NCI-H526 (cell line): ENCODE measurements around the gene ARFIP1.
A peak's percentile ranks its signal among the peaks of the same experiment; 100 is the strongest.
"Not testable (repeated sequence)": the region's sequence is repeated elsewhere in the genome, so short reads cannot be mapped to it uniquely, and the experiment has no call there.

Experiments used
- DNase-seq, 2 experiments: peaks; one replicate each; lab custom pipeline; 2025; lab: John Stamatoyannopoulos, UW

Gene ARFIP1

DNA sequence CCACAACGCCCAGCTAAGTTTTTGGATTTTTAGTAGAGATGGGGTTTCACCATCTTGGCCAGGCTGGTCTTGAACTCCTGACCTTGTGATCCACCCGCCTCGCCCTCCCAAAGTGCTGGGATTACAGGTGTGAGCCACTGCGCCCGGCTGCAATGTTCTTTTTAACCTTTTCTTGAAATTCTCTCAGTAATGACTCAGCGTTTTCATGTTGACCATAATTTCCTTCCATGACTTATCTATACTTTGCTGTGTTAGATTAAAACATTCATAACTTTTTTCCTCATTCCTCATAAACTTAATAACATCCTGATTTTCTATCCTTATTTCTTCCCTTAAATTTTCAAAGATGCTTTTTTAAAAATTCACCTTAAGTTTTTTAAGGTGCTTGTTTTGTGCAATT is 118.4 kb downstream of the ARFIP1 start:
- DNase-seq, result not testable (repeated sequence)

DNA sequence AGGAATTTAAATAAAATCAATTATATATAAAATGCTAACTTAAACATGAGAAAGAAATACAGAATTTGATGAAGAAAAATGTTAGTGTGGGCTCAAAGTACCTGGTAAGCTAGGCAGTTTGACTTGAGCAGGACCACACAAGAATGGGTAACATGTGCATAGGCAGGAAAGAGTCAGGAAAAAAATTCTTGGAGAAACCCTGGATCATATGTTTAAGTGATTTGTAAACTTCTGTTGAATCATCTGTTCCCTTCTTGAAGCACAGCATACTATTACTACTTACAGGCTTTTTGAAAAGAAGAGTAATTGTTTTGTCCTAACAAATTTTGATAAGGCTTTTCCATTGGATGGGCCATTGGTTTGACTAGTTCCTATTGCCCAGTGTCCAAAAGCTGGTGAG is 118.9 kb downstream of the ARFIP1 start:
- no peak for DNase-seq

DNA sequence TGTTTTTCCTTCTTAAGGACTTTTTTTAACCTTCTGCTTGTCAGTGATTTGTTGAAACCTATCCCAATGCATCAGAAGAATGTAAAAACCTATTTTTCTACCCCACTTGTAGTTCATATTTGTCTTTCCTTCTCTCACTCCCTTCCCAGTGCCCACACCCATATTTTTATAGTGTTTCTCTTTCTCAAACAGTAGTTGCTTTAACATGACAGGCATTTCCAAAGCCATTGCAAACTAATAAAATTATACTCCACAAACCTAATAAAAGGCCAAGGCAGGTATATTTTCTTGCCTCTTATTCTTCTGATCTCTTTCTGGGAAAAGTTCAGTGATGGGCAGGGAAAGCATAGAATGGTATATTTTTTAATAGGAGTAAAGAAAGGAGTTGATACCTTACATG is 120.6 kb downstream of the ARFIP1 start:
- DNase-seq, result no peak

DNA sequence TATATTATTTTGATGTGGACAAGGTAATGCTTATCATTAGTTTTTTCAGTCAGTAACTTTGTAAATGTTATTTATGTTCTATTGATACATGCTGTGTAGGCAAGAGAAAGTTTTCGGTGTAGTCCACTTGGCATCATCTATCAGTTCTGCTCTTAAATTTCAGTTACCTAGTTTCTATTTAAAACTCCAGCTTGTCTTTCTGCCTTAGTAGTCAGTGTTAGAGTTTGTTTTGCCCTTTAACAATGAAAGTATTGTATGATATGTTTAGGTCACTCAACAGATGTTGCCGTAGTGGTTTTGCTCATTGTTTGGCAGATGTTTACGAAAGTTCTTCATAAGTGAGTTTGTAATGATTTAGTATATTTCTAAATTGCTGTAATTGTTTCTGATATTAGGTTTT is 121.5 kb downstream of the ARFIP1 start:
- no peak for DNase-seq

DNA sequence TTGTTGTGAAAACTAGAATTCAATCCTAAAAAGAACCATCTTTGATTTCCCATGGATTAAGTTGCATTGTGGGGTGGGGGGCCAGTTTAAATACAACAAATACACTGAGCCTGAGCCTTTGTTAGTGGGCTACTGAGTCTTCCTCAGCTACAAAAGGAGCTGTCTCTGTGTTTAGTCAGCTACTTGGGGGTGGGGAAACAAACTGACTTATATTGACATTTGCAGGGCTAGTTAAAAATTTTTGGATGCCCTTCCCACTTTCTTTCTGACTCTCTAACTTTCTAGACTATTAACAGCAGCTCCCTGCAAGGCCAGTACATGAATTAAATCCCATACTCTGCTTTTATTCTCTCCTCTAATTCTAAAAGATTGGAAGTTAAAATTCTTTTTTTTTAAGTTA is 123.9 kb downstream of the ARFIP1 start:
- no peak for DNase-seq

DNA sequence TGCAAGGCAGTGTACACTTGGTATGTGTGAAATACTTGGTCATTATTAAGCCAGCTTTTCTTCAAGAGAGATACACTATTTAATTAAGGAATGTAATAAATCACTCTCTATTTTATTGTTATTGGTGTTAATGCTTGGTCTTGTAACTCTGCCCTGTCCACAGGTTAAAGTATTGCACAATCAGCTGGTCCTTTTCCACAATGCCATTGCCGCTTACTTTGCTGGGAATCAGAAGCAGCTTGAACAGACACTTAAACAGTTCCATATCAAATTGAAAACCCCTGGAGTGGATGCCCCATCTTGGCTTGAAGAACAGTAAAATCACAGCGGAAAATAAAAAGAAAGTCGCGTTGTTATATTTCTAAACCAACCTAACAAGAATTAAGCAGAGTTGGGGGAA is 130.1 kb downstream of the ARFIP1 start:
- DNase-seq, result no peak

DNA sequence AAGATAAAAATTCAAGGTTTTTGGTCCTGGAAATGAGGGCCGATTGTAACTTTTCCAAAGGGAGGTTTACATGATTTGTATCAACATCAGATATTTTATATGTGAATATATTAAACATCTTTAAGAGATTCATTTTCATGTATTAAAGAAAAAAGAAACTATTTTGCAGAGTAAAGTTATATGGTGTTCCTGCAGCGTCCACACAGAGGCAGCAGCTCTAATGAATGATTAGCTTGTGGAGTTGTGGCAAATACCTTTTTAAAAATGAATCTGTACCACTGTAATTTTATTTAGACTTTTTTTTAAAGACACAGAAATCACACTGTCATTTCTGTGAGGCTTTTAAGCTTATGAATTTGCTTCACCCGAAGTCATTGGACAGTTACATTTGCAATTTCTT is 130.8 kb downstream of the ARFIP1 start:
- no peak for DNase-seq

DNA sequence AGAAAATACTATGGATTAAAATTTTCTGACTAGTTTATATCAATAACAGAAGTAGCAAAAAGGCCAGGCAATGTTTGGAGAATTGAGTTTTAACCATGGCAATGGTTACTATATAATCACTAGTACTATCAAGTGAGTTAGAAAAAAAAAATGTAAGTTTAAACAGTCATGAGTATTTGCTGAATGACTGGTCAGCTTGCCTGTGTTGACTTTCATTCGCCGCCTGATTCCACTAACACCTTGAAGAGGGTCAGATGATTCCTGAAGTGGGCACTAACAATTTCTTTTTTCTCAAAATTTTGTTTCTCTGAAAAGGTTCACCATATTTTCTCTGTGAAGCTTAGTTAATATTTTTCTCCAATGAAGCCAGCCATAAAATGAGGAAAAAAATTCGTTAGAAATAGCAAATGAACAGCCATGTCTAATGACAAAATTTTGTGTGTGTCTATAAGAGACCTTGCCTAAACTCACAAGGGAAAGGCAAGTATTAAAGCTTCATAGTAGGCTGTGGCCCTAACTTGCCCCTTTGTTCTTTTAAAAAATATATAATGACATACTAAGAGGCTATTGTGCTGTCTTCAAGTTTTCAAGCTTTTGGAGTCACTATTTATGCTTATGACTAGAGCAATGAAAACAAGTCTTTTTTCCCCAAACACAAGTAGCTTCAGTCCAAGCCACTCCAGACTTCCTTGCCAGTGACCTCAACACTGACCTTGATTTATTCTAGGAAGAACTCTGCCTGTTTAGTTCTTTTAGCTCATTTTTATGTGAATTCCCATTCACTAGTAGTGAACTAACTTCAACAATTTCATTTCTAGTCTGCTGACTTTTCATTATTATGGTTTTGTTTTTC is 138.0 kb downstream of the ARFIP1 start:
- DNase-seq, result no peak

DNA sequence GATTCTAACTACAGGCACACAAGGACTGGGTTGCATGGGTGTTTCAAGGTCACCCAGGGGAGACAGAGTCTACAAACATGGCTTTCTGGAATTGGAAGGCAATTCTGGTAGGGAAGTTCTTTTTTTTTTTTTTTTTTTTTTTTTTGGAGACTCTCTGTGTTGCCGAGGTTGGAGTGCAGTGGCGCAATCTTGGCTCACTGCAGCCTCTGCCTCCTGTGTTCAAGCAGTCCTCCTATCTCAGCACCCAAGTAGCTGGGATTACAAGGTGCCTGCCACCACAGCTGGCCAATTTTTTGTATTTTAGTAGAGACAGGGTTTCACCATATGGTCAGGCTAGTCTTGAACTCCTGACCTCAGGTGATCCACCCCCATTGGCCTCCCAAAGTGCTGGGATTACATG is 140.1 kb downstream of the ARFIP1 start:
- no peak for DNase-seq

DNA sequence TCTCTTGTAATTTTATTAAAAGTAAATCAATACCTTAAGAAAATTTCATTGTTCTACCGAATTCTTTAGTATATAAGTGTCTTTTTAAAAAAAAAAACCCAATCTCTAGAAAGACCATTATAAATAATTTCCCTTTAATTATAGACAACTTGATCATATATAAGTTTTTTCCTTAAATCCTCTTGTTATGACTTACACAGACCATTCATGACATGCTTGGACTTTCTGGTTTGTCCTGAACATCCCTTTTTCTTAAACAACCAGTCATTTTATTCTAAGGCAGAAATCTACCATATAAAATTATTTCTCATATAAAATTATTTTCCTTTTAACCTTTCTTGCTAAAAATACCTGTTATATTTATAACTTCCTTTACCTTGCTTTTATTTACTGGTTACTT is 141.0 kb downstream of the ARFIP1 start:
- peak; percentile 7 to 17 for DNase-seq

DNA sequence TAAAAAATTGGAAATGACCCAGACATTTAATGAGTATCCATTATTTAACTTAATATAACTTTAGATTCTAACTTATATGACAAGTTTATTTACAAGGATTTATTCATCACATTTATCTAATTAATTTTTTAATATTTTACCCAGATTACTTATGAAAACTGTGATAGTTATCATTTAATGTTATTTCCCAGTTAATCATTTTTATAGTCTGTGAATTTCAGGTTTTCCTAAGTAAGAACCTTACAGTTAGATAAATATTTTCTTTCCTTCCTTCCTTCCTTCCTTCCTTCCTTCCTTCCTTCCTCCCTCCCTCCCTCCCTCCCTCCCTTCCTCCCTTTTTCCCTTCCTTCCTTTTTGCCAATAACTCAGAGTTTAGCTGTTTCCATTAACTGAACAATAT is 141.5 kb downstream of the ARFIP1 start:
- no peak for DNase-seq

DNA sequence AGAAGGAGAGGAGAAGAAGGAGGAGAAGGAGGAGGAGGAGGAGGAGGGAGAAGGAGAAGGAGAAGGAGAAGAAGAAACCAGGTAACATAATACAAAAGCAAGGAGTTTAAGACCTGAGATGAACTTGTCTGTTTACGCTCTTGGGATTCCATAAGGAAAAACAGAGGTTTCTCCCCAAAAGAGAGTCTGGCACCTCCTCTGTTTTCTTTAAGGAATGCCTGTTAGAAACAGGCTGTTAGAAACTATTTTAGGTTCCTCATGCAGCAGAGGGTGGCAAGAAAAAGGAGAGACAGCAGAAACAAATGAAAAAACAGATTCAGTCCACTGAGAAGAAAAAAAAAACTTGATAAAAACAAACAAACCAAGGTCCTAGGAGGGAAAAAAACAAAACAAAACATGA is 146.1 kb downstream of the ARFIP1 start:
- DNase-seq, result no peak

DNA sequence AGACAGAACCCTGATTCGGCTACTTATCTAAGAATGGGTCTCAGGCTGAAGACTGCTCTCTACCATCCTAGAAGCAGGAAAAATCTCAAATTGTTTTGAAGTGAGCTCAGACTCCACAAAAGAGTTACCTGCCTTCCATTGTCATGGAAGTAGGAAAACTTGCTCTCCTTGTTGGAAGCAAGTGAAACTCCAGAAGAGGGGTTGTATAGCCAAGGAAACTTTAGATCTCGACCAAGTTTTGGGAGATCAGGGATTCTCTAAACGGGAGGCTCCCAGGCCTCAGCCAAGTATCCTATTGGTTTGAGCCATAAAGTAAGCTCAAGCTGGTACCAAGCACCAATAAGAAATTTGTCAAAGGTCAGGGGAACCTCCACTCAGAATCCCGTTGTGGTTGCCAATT is 147.2 kb downstream of the ARFIP1 start:
- no peak for DNase-seq

DNA sequence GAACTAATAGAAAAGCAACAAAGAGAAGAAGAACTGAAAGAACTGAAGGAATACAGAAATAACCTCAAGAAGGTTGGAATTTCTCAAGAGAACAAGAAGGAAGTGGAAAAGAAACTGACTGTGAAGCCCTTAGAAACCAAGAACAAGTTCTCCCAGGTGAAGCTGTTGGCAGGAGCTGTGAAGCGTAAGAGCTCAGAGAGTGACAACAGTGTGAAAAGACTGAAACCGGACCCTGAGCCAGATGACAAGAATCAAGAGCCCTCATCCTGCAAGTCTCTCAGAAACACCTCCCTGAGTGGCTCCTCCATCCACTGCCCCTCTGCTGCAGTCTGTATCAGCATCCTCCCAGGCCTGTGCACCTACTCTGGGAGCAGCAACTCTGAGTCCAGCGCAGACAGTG is 148.0 kb downstream of the ARFIP1 start:
- DNase-seq, result no peak

DNA sequence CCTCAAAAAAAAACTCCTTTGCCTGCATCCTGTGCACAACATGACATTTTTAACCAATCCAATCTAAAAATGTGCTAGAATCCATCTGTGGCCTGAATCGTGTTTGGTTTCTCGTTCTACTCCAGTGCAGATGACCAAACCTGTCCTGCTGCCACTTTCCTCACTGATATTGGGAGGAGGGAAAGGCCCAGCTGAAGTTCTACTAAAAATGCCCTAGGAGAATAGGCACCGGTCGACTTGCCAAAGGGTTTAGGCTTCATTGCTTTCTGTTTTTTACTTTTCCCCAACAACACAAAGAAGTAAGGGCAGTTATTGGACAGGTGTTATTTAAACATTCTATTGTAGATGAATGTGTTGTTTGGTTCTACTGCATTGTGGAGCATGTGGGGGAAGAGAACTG is 148.5 kb downstream of the ARFIP1 start:
- DNase-seq, result no peak

DNA sequence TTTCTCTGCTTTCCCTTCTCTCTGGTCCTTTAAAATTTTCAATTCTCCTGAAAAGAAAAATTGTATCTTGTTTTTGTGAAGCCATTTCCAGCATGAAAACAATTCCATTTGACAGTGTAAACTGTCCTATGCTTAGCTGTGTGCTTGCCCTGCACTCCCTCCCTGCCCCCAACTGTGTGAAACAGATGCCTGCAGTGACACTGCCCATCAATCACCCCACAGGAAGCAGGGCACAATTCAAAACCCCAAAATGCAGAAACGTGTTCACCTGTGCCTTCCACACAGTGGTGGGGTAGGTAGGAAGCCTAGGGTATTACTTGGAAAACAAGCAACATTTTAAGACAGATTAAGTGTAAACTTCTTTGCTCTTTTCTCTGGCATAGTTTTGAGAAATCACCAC is 150.1 kb downstream of the ARFIP1 start:
- no peak for DNase-seq

DNA sequence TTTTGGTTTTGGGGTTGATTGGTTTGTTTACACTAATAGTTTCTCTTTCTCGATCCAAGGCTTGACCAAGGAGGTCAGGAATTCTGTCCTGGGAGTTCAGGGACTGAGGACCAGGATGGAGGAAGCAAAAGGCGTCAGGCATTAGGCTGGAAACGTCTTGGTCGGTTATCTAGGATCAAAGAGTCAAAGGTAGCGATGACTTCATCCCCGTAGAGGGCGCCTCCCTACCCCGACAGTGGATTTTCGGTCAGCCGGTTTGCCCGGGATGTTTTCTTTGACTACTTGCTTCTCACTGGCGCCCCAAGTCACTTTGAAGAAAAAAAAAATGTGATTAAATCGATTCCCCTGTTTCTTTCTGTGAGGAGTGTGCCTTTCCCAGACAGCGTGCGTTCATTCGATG is 155.4 kb downstream of the ARFIP1 start:
- peak in 1 of 2 experiments; percentile 44 for DNase-seq

DNA sequence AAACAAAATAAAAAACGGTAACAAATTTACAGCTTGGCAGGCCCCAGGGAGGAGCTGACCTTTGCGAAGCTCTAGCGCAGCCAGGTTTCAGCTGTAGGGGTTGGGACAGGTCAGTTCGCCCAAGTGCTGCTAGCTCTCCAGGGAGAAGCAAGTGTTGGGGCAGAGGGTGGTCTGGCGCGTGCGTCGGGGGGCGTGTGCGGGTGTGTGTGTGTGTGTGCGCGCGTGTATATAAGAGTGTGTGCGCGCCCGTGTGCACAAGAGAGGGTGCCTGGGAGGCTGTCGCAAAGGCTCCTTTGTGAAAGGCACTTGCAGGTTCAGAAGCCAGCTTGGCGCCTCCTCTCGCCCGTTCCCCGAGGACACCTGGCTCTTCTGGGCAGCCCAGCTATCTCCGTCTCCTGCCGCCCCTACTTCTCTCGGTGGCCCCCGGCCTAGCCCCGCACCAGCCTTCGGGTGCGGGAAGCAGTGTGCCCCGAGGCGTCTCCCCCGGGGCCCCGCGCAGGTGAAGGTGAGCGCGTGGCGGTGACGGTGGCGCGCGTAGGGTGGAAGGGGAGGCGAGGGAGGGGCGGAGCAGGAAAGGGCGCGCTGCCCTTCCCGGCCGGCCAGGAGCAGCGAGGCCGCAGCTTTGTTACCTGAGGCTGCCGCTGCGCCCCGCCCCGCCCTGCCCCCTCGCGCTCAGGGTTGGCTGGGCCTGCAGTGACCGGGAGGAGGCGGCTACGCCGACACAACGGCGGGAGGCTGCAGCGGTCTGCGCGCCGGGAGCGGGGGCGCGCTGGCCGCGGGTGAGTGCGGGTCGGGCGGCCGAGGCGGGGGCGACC is 156.1 kb downstream of the ARFIP1 start, which contains the start of gene FHDC1:
Gene FHDC1, plus strand, starts transcription at position 693 of the 815 bp plus-strand sequence. CDS start 6,735 bp downstream, outside the sequence.
- peak; percentile 76 to 96 for DNase-seq

DNA sequence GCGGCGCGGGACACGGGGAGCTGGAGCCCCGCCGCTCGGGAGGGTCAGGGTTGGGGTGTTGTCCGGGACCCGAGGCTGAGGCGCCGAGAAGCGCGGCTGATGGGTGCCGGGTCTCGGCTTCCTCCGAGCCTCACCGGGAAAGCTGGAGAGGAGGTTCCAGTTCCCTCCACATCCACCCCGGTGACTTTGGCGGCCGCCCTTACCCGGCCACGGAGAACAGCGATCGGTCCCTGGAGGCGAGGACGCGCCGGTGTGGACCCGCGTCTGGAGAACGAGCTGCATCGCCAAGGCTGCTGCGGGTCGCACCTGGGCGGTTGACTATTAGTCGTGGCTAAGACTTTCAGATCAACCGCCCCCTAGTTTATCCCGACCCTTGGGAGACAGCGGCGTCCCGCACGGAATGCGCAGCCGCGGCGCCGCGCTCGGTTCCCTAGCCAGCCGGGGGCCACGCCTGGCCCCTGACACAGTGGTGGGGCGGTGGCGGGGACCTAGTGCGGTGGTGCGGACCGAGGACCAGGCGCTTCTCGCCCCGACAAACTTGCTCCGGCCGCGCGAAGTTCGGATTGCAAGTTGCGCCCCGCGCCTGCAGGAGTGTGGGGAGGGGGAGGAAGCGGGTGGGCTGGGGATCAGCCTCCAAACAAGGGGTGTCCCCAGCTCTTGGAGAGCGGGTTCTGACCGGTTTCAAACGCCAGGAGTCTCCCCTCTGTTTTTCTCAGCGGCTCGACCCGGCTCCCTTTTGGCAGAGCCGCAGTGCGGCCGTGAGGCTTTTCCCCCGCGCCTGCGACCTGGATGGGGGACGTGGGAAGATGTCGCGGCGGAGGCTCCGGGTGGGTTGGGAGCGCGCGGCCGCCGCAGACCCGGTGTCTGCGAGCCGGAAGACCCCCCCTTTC is 156.9 kb downstream of the ARFIP1 start:
- peak in 1 of 2 experiments; percentile 90 for DNase-seq

DNA sequence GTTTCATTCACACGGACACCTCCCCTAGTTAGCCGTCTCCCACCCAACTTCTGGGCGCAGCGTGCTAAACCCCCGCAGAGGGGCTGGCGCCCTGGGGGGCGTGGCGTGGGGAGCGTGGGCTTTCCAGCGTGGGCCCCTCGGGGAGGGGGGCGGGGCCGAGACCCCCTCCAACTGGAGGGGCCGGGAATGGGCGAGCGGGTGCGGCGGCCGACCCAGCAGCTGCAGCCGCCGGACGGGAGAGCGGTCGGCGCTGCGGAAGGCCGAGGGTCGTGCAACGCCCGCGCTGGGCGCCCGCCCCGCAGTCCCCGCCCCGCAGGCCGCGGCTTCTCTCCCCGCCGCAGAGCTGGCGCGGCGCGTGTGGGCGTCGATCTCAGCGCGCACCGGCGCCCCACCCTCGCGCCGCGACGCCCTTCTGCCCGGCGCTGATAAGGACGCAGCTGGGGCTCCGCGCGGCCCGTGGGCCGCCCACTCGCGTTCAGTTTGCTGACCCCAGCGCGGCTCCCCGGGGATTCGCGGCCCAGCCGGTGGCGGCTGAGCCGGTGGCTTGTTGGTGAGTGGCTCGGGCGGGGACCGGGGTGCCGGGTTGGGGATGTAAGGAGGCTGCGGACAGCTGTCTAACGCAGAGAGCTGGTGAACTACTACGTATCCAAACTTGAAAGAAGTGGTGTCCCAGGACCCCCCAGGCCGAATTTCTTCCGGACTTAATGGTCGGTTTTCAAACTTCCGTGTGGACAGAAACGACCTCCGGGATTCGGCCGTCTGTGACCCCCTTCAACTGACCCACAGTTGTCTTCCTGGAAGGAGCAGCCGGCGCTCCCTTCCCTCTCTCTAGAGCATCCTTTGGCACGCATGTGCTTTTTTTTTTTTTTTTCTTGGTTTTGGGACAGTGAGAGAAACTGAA is 157.8 kb downstream of the ARFIP1 start:
- DNase-seq, result peak in 1 of 2 experiments; percentile 71
